GM21723 (cell line): ENCODE data around the gene KCNQ1OT1.

Source experiments
- ATAC-seq: cut with Tn5 transposase; IDR thresholded peaks from one replicate; pipeline ENCODE4 v1.9.1; 2021; ENCODE audit warnings: mild to moderate bottlenecking, moderate library complexity; ENCODE audit not compliant: unreplicated experiment

The KCNQ1OT1 gene

GRCh38 chr11:2671748-2672147 is 28.0 kb downstream of the KCNQ1OT1 start:
- no peak for ATAC-seq

- no peak for ATAC-seq
Observed at GRCh38 chr11:2670541-2671100, 29.2 kb downstream of the KCNQ1OT1 start.

GRCh38 chr11:2669634-2670469 is 29.9 kb downstream of the KCNQ1OT1 start:
- no peak for ATAC-seq

- no peak for ATAC-seq
Observed at GRCh38 chr11:2668876-2669275, 30.9 kb downstream of the KCNQ1OT1 start.

DNA sequence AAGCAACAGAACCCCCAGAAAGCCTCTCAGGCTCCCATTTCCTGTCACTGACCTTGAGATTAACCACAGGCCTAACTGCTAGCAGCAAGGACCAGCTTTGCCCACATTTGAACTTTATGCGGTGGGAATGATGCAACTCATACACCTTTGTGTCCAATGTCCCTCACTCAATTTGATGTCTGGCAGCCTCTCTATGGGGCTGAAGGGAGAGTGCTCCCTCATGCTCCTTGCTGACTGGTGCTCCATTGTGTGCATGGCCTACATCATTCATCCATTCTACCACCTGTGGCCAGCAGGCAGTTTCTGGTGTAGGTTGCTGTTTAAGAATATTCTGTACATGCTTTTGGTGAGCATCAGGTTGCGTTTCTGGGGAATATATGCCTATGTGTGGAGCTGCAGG is 31.9 kb downstream of the KCNQ1OT1 start:
- no peak for ATAC-seq

DNA sequence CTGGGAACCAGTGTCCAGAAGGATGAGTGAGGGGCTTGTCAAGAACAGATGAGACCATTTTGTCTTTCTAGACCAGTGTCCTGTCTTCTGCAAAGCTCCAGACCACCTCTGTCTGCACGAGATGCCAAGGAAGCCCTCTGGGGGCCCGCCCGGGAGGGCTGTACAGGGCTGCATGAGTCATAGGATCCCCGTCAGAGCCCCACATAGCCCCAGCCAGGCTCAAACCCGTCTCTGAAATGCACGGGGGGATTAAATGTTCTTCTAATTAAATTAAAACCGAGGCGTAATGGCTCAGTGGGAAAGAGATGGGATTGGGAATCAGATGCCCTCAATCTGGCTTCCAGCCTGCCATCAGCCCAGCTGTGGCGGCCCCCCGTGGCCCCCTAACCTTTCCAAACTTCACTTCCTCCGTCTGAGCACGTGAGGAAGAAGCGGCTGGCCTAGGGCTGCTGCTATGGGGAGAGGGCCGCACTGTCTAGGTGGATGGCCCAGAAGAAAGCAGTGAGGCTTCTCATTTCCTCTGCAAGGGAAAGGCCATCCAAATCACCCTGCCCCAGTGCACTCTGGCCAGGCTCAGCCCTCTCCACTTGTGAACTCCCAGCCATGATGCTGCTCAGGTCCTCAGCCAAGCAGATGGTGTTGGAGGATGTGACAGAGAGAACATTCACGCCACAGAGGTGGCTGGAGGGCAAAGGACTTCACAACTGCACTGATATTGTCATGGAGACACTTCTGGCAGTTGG is 32.8 kb downstream of the KCNQ1OT1 start:
- ATAC-seq, result no peak

DNA sequence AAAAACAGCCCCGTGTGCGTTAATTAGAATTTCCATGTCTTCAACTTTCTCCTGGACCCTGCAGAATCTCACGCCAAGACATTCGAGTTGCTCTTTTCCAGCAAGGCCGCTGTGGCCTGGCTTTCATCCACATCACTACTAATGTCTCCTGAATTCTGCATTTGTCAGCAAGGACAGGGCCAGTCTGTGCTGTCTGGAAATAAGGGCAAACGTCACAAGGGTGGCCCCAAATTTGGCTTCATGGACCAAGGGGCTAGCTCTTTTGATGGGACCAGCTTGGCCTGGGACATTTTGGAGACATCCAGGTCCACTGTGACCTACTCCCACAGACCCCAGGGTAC is 33.4 kb downstream of the KCNQ1OT1 start:
- ATAC-seq, result no peak

- no peak for ATAC-seq
Observed at GRCh38 chr11:2665526-2666400, 34.0 kb downstream of the KCNQ1OT1 start.

DNA sequence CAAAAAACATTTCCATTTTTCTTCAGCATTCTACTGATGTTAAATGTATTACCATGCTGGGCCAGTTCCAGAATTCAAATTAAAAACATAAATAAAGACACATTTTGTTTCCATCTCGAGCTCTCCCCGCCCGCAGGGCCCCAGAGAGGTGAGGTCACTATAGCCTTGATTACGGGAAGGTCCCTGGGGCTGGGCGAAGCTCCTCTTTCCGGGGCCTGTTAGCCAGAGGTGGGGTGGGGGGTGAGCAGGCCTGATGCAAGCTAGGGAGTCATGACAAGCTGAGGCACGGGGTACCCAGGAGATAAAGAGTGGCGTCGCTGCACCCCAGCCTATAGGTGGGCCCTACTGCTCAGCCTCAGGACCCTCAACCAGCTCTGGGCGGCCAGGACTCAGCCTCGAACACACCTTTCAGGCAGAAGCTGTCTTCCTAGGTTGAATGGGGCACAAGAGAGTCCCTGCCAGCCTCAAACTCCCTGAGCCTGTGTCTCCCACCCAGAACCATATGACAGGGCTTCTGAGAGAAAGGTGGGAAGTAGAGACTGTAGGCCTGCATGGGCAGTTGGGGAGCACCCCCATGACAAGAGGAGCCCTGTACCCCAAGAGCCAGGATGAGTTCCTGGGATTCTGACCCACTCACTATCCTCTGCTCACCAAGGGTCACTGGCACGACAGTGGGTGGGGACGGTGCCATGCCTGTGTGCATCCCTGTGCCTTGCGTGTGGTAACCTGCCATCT is 34.8 kb downstream of the KCNQ1OT1 start:
- ATAC-seq, result no peak

DNA sequence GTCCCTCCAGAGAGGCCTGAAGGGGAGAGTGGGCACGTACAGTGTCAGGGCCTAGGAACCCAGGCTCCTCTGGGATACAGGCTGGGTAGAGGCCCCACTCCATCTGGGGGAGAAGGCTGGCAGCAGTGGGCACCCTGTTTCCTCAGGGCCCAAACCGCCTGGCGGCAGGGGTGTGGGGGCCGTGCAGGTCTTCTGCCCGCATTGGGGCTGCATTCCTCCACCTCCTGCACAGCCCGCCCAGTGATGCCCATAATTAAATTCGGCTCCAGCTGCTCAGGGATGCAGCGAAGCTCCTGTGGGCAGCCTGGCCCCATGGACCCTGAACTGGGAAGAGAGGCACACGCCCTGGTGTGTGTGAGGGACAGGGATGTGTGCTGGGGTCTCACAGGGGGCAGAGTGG is 35.4 kb downstream of the KCNQ1OT1 start:
- ATAC-seq, result no peak

DNA sequence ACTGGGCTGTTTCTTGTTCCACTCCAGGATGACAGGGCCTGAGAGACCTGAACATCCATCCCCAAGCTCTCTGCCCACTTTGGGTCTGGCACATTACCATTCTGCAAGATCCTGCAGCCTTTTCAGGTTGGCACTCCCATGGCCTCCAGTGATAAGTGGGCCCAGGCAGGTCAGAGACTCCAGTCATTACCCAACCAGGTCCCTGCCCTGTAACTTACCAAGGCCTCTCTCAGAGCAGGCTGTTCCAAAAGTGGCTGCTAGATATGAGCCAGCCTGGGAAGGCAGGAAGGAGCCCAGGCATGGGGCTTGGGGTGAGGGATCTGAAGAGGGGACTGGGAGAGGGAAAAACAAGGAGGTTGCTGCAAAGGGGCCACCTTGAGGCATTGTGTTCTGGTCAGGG is 35.9 kb downstream of the KCNQ1OT1 start:
- no peak for ATAC-seq

DNA sequence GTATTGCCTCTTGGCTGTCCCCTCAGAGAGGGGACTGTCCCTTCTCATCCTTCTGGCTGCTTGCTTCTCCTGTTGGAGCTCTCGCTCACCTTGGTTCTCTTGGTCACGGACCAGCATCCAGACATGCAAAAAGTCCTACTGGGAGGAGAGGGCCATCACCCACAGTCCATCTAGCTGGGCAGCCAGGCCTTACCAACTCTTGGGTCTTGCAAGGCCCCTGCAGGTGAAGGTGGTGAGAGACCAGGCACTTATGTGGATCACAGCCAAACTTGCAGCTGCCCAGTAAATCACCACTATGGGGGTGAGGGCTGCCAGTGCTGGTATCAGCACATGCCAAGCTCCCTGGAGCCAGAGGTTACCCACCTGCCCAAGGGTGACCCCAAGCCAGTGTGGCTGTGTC is 36.3 kb downstream of the KCNQ1OT1 start:
- ATAC-seq, result no peak

DNA sequence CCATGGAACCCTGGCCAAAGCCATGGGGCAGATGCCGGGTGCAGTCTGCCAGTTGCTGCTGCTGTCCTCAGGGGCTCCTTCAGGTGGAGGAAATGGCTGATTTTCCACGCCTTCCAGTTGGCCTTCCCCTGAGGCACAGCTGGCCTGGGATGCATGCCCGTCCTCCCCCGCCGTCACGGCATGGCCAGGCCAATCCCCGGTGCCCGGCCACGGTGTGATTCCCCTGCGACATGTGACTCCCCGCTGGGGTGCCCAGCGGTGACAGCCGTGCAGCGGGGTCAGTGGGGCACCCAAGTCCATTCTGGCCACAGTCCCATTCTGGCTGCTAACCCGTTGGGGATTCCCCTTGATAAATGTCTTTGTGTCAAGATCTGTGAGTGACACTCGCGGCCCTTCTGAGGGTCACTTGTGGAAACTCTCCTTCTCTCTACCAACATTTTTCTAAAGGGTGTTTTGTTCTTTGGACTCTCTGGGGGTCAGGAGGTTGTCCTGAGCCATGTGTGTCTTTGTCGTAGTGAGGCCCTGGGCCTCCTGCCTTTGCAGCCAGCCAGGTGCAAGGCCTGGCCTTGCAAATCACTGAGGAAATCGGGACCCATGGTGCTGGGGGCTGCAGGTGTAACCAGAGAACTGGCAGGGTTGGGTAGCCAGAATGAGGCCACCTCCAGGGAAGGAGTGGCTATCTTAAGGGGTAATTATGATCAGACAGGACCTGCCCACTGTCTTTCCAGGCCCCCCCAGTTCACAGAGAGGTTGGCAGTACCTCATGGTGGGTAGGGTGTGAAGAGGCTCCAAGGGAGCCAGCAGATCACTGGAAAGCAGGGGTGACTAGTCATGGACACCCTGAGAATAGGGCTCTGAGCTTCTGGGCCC is 37.1 kb downstream of the KCNQ1OT1 start:
- no peak for ATAC-seq

DNA sequence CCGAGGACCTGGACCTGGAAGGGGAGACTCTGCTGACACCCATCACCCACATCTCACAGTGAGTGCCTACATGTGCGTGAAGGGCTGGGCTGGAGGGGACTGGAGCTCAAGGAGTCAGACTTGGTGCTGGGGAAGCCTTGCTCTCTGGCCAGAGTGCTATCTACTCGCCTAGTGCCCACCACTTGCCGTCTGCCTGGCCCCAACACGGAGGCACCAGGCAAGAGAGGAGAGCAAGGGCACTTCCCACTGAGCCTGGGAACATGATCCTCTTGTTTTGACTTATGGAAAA is 37.8 kb downstream of the KCNQ1OT1 start:
- no peak for ATAC-seq

GRCh38 chr11:2661173-2662023 is 38.4 kb downstream of the KCNQ1OT1 start:
- no peak for ATAC-seq

GRCh38 chr11:2660357-2660939 is 39.3 kb downstream of the KCNQ1OT1 start:
- ATAC-seq, result no peak

- no peak for ATAC-seq
Observed at GRCh38 chr11:2657697-2658284, 42.0 kb downstream of the KCNQ1OT1 start.

GRCh38 chr11:2656859-2657258 is 42.9 kb downstream of the KCNQ1OT1 start:
- no peak for ATAC-seq
